GM19351 (cell line): Measurements from ENCODE around the gene HTR4.
"Not testable (repeated sequence)": the region's sequence is repeated elsewhere in the genome, so short reads cannot be mapped to it uniquely, and the experiment has no call there.

ENCODE experiments used
- ATAC-seq: cut with Tn5 transposase; IDR thresholded peaks from one replicate; pipeline ENCODE4 v1.9.1; 2021; ENCODE audit warnings: mild to moderate bottlenecking, moderate library complexity; ENCODE audit not compliant: unreplicated experiment

HTR4 gene

DNA sequence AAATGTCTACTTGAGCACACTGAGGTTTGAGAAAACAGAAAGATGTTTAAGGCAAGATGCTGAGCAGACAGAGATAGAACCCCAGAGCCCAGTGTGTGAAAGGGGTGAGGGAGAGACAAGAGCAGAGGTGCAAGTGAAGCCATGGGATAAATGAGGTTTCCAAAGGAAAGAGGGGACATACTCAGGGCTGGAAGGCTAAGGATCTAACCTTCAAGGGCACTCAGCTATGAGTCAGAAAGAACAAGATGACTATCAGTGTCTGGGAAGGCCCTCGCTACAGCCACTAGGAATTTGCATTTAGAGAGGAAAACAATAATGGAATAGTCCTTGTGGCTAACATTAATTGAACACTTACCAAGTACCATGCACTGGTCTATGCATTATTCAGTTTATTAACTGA is 113.7 kb downstream of the HTR4 start:
- ATAC-seq = peak; percentile 11

DNA sequence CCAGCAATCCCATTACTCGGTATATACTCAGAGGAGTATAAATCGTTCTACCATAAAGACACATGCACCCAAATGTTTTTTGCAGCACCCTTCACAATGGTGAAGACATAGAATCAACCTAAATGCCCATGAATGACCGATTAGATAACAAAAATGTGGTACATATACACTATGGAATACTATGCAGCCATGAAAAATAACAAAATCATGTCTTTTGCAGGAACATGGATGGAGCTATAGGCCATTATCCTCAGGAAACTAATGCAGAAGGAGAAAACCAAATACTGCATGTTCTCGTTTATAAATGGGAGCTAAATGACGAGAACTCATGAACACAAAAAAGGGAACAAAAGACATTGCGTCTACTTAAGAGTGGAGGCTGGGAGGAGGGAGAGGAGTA is 114.5 kb downstream of the HTR4 start:
- no peak for ATAC-seq

DNA sequence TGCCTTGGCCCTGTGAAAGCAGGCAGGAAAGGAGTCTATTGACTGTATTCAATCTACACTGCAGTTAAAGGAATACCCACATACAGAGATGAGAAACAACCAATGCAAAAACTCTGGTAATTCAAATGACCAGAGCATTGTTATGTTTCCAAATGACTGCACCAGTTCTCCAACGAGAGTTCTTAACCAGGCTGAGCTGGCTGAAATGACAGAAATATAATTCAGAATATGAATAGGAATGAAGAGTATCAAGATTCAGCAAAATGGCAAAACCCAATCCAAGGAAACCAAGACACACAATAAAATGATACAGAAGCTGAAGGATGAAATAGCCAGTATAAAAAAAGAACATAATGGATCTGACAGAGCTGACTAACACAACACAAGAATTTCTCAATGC is 119.1 kb downstream of the HTR4 start:
- no peak for ATAC-seq

DNA sequence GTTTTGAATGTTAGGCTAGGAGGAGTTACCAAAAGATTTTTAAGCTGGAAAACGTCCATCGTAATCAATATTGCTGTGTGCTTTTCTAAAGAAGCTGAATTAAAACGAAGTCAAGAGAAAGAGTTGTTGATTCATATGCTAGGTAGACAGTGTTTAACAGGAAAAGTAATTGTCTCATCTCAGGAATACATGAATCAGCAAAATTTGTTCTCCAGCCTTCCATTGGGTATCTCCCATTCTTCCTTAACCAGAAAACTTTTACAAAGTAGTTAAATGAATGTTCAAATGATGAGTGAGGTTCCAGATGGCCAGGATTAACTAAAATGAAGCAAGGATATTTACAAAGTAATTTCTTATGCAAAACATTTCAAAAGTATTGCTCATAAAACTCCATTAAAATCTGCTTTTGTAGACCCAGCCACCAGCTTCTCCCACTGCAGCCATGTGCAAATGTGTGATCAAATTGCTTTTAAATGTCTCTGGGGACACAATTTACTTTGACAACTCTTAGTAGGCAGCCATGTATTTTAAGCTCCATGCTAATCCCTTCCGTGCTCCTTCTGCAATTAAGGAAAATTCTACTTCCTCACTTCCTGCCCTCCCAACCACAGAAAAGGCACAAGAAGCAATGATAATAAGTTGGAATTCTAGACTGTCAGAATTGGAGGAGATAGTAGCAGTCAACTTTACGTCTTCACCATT is 121.2 kb downstream of the HTR4 start:
- ATAC-seq = no peak

DNA sequence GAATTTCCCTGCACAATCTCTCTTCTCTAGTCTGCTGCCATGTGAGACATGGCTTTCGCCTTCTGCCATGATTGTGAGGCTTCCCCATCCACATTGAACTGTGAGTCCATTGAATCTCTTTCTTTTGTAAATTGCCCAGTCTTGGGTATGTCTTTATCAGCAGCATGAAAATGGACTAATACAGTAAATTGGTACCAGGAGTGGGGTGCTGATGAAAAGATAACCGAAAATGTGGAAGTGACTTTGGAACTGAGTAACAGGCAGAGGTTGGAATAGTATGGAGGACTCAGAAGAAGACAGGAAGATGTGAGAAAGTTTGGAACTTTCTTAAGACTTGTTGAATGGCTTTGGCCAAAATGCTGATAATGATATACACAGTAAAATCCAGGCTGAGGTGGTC is 124.9 kb downstream of the HTR4 start:
- ATAC-seq = not testable (repeated sequence)

DNA sequence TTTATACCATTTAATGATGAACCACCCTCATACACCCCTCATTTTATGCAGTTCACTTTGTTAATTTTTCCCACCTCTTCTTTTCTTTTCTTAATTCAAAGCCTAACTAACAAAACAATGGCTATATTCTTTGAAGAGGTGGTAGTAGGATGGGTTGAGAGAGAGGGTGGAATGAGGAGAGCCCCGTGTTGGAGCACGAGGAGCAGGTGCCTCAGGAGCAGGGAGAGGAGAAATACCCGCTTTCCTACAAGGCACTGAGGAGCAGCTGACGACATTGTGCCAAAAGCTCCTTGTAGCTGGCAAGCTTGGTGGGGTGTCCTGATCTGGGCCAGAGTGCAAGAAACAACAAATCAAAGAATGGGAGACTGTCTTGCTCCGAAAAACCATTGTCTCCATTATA is 129.6 kb downstream of the HTR4 start:
- no peak for ATAC-seq

DNA sequence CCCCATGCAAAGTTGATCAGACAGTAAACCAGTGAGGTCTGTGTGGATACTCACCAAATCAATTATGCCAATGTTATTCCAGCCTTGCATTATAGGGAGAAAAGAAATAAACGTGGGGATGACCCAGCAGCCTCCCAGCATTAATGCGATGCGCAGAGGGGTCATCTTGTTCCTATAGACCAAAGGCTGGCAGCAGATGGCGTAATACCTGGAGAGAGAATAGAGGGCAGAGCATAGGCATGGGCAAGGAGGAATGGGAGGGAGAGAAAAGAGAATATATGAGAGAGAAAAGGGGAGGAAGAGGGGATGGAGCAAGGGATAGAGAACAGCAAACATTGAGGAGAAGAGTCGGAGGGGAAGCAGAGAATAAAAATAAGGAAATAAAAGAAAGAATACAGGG is 131.2 kb downstream of the HTR4 start:
- ATAC-seq = no peak

DNA sequence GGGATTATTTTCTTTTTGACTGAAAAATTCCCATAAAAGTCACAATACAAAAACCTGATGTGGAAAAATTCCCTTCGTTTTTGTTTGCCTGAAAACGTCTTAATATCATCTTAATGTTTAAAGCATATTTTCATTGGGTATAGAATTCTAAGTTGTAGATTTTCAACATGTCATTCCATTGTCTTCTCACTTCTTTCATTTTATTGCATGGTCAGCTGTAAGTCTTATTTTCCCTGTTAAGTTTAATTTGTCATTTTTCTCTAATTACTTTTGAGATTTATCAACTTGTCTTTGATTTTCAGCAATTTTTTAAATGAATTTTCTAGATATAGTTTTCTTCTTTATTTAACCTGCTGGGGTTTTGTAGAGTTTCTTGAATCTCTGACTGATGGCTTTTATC is 138.9 kb downstream of the HTR4 start:
- ATAC-seq = no peak

DNA sequence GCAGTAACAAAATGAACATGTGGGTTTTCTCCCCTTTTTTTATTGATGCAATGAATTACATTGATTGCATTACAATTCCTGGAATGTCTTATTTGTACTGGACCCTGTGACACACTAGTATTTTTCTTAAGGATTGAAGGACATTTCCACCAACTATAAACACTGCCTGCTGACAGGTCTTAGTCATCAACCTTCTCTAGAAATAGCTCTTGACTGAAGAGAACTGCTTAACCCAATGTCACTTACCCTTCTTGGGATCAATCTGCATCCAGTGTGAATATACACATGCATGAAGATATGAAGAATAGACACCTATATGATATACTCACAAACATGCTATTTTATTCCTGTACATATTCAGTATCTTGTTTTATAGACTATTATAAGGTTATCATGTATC is 140.0 kb downstream of the HTR4 start:
- no peak for ATAC-seq

DNA sequence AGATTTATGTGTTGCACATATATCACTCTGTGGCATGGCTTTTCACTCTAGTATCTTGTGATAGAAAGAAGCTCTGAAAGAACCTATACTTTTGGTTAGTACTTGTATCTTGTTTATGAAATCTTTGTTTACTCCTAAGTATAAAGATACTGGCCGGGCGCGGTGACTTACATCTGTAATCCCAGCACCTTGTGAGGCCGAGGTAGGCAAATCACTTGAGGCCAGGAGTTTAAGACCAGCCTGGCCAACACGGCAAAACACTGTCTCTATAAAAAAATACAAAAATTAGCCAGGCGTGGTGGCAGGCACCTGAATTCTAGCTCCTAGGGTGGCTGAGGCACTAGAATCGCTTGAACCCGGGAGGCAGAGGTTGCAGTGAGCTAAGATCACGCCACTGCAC is 141.8 kb downstream of the HTR4 start:
- no peak for ATAC-seq

DNA sequence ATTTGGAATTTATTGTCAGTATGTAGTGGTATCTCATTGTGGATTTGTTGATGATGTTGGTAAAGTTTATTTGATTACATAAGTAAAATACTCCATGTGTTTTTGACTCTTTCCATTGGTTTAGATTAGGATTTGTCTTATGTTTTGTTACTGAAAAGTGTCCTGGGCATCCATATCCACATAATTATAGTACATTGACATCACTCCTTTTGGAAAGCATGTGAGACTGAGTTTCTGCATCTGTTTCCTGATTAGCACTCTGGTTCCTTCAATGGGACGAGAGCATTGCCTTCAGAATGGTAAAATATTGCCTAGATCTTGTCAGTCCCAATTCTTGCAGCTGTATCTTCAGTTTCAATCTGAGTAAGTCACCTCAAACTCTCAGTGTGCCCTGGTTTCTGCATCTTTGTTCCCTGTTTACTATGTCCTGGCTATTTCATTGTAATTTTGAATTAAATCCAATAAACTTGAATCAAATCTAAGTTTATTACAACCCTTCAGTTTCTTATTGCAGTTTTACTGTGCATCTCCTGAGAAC is 142.4 kb downstream of the HTR4 start:
- ATAC-seq = peak; percentile 92

DNA sequence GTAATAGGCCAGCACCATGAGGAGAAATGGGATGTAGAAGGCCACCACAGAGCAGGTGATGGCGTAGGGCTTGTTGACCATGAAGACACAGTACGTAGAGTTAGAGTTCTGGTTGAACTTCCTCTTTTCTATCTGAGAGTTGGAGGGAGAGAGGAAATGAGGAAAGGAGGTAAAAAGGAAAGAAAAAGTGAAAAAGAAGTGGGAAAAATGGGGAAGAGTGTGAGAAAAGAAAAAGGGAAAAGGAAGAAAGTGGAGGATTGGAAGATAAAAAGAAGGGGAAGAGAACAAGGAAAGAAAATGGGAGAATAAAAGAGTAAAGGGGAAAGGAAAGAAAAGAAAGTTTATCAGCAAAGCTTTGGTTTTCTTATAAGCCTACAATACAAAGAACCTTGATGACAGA is 144.4 kb downstream of the HTR4 start:
- no peak for ATAC-seq

DNA sequence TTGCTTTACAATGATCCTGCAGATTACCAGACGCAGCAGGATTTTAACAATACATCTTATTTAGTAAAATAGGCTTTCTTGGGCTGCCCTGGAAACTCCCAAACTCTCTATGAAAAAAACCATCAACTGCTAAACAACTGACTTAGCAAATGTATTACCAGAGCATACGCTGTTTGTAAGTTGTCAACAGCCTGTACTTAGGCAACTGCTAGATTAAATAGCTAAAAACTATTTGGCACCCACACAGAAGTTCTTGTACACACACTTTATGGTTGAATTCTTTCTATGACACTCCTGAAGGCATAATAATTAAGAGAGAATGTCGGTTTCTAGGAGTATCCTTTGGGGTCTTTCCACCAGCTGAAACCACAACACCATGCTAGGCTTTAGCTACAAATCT is 146.7 kb downstream of the HTR4 start:
- no peak for ATAC-seq

DNA sequence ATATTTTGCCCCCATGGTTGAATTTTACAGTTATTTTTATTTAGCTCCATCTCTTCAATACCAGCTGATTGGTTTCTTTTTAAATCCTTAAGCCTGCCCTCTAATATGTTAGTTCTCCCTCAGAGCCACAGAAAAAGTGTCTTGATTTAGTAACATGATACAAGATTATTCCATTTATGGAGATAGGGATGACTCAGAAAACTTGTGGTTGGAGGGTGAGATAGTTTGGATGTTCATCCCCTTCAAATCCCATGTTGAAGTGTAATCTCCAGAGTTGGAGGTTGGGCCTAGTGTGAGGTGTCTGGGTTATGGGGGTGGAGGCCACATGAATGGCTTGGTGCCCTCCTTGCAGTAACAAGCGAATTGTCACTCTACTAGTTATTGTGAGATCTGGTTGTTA is 154.9 kb downstream of the HTR4 start:
- no peak for ATAC-seq

DNA sequence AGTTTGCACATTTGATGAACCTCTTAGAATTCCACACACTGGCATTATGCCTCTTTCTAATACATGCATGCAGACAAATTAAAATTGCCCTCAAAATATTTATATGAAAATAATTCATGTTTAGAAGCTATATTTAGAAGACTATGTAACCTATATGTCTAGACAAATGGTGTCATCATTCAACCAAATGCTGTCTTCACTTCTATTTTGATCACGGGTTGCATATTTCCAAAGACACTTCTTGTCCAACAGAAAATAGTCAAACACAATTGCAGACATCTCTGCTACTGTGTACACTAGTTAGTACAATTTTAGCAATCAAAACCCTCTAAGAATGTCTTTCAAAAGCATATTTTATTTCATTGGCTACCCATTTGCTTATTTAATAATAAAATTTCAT is 156.6 kb downstream of the HTR4 start:
- no peak for ATAC-seq

DNA sequence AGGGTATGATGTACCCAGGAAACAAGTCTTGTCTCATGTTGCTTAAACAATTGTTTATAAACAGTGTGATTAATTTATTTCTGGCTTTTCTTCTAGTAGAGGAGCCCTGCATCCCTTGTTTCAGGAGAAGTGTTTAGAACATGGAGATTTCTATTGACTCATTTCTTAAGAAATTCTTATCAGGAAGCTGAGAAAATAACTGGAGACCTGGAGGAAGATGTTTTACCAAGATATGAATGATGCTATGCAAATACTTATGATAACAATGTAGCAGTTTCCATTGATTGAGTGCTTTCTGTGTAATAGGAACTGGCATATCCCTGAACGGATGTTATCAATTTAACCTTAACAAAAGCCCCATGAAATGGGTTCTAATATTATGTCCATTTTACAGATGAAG is 162.0 kb downstream of the HTR4 start:
- no peak for ATAC-seq

DNA sequence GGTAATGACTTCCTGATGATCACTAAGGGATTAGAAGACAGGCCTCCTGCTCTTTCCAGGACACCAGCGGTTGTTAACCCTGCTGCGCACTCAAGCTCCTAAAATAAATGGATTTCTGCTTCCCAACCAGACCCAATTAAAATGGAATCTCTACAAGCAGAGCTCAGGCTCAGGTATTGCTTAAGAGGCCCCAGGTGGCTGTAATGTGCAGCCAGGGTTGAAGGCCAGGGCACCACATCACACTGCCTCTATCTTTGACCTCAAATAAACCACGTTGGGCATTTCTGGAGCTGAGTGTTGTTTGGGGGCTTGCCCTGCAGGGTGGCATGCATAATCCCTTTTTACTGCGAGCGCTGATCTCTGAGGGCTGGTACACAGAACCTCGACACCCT is 162.5 kb downstream of the HTR4 start:
- no peak for ATAC-seq

DNA sequence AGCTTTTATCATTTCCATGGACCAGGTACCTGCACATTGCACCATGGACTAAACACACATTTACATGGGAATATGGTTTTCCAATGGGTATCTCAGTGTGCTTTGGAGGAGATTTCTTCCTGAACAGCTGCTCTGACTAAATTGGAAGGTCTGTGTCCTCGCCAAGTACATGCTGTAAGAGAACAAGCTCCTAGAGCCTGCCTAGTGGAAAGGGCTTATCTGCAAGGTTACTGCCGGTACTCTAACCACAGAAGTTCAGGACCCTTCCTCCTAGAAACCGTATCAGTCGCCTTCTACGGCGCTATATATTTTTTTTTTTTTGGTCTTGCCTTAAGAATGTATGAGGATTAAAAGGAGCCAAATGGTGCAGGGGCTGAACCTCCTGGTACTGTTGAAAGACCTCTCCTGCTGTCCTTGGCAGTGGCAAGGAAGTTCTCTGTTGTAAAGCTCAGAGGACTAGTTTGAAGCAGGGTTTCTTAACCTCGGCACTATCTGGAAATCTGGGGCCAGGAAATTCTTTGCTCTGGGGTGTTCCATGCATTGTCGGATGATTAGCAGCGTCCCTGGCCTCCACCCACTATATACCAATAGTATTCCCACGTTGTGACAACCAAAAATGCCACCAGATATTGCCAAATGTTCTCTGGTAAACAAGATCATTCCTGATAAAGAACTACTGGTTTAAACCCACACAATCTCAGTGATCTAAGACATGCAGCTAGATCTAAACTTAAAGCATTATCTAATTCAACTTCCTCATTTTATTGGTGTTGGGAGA is 163.1 kb downstream of the HTR4 start:
- no peak for ATAC-seq

DNA sequence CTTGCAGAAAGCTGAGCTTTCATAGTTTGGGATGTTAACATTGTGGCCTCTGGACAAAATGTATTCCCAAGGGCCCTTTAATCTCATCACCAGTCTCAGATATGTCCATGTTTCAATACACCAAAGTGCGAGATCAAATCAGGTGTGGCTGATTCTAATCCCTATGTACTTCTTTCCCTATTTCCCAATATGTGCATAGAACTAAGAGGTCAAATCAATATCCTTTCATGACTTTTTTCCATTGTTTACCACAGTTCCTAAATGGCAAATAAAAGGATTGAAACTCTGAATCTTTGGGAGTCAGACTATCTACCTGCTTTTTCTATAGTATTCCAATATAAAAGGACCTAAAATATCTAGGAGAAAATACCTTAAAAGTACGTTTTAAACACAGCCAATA is 165.6 kb downstream of the HTR4 start:
- no peak for ATAC-seq

DNA sequence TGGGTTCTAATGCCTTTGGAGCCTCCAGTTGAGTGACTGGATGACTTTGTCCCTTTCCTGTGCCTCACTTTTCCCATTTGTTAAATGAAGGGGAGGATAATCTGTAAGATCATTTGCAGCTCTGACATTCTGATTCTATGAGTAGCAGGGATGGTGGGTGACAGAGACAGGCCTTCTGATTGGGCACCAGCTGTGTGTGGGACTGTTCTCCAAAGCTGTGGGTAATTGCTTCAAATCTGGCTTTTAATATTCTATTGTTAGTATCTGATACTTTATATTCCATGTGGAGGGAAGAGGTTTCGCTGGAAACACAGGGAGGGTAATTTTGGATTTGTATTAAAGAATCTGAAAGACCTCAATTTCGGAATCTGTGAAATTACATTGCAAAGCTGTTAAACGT is 167.9 kb downstream of the HTR4 start:
- no peak for ATAC-seq

DNA sequence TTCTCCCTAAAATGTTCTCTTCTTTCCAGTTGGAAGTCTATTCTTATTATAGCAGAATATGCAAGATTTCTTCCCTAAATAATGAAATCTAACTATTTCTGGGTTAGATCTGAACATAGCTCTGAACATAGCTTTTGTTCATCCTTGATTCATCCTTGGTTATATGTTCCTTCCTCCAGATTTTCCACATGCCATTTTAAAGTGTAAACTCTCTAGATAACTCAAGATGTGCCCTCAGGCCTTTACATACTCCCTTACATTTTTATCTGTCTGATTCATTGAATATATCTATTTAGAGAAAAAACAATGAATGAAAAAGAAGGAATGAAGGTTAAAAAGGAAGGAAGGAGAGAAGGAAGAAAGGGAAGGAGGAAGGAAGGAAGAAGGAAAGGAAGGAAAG is 169.7 kb downstream of the HTR4 start:
- no peak for ATAC-seq

DNA sequence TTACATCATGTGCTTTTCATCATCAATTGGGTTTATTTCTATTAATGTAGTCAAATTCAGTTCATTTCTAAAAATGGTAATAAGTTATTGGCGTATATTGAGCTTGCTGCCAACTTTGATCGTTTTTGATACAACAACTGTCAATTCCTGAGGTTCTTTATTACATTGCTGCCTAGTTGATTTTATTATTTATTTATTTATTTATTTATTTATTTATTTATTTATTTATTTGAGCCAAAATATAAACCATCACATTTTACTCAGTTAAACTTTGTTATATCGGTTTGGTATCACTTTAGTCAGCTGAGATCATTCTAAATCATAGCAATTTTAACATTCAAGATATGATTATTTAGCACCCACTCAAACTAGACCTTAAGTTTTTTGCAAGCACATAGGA is 170.6 kb downstream of the HTR4 start:
- ATAC-seq = no peak
